Embryonic facial prominence (tissue), 1 donor: Measurements from ENCODE around the gene MUSK.
"Not testable (repeated sequence)": the region's sequence is repeated elsewhere in the genome, so short reads cannot be mapped to it uniquely, and the experiment has no call there.

ENCODE experiments used
- DNase-seq: peaks from one replicate; pipeline ENCODE4 v3.0.0-alpha.2; 2016; ENCODE audit errors: extremely low spot score

The MUSK gene

DNA sequence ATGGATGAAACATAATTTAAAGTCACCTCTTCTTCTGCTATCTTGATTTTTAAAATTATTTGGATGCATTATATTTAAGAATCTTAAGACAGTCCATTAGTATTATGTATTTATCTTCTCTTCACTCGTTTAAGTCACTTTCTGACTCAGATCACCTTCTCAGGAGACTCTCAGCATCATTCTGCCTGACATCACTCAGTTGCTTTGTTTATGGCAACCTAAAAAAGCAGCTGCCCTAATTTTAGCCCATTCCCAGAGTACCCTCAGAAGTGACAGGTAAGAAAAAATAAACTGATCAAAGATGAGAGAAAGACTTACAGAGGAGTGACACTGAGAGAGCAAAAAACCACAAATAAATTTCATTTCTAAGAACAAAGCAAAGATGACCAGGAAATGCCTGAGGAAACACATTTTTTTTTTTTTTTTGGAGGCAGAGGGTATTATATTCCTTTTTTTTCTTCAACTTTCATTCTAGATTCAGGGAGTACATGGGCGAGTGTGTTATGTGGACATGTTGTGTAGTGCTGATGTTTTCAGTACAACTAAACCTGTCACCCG, 140.5 kb downstream of the MUSK start:
- DNase-seq: no peak

DNA sequence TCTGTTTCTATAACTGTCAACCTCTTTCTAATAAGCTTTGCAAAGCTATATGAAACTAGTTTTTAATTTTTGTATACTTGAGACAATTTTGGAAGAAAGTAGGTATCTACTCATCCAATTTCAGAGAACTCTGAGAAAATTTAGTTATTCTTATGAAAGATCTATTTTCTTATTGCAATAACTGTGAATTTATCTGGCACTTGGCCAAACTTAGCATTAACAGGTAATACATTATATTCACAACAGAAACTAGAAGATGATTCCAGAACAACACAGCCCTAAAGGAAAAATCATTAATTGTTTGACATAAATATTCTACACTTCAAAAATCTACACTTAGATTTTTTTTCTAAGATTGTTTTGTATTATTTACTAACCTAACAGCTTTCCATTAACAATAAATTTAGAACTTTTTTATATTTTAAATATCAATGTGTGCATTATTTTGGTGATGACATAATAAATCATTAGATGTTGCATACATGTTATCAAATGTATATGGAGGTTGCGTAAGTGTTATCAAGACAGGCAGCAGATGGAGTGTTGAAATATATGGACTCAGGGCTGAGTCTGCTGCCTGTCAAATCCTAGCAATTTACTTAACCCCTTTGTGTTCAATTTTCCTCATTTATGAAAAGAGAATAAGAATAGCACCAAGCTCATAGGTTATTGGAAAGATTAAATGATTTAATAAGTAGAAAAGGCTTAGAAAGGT, 141.8 kb downstream of the MUSK start:
- no peak for DNase-seq

DNA sequence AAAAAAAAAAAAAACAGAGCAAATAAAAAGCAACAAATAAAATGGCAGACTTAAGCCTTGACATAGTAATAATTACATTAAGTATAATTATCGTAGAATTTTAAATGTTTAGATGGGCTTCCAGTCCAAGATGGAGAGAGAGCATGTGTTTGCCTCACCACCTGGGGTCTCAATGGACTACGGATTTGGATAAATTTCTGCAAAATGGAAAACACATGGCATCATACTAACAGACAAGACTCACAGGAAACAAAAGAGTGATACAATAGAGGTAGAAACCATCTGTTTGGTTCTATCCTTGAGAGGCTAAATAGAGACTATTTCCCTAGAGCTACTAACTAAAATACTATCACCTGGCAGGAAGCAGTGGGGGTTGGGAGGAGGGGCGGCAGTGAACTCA, 144.3 kb downstream of the MUSK start:
- DNase-seq: no peak

DNA sequence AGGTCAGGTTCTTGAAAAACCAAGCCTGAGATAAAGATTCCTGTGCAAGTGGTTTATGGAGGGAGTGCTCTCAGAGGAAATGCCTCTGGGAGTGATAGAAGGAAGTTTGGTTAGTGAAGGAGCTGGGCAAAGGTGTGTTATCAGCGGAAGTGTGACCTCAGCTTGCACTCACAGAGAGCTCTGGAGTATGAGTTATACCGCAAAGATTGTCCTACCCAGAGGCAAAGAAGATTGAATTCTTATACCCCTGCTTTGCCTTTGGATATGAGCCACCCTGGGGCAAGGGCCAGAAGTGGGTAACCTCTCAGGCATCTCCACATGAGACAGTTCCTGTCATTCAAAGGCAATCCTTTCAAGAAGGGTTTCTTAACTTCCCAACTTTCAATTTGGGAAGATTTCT, 145.6 kb downstream of the MUSK start:
- DNase-seq: no peak

DNA sequence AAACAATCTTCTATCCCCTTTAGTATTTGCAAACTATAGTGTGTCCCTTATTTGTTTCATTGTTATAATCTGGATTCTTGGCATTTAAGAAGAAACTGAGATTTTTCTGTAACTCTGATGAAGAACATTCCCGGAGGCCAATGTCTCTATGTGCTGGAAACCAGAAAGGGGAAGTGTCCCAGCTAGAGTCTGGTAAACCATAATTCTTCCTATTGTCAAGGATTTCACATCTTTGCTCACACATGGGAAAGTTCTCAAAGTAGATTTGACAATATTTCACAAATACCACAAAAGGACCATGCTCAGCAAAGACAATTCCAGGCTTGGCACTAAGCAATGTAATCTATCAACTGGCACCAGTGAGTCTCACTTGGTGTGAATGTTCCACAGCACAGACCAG, 146.8 kb downstream of the MUSK start:
- no peak for DNase-seq

DNA sequence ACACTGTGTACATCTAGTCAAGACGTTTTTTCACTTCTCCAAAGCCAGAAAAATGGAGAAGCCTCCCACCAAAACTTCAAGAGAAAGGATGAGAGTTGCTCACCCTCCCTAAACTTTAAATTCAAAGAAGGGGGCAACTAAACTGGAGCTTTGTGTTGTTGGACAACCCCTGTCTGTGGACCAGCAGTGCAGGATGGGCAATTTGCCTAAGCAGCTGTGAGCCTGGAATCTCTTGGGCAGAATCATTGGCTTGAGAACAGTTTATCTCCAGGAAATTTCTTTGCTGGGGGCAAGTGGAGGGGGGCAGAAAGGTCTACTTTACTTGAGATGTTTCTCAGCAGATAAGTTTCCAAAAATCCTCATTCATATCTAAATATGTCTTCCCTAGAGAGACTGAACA, 151.8 kb downstream of the MUSK start:
- DNase-seq: no peak

DNA sequence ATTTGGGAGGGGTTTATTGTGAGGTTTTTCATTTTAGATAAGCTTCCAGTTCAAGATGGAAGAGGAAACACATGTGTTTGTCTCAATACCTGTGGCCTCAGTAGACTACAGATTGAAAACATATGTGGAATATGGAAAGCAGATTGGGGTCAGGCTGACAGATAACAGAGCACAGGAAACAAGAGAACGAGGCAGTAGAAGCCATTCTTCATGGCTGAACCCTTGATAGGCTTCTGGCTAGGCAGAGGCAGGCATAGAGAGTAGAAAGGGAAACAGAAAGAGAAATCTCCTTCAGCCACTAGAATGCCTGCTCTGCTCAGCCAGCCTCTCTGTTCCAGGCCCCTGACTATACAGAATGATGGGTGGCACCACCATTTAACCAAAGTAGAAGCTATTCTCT, 152.5 kb downstream of the MUSK start:
- no peak for DNase-seq

DNA sequence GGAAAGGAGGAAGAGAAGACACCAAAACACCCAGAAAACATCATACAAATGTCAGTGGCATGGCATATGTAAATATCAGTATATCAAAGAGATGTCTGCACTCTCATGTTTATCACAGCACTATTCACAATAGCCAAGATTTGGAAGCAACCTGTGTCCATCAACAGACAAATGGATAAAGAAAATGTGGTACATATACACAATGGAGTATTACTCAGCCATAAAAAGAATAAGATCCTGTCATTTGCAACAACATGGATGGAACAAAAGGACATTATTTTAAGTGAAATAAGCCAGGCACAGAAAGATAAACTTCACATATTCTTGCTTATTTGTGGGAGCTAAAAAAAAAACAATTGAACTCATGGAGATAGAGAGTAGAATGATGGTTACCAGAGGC, 156.5 kb downstream of the MUSK start:
- DNase-seq: not testable (repeated sequence)

DNA sequence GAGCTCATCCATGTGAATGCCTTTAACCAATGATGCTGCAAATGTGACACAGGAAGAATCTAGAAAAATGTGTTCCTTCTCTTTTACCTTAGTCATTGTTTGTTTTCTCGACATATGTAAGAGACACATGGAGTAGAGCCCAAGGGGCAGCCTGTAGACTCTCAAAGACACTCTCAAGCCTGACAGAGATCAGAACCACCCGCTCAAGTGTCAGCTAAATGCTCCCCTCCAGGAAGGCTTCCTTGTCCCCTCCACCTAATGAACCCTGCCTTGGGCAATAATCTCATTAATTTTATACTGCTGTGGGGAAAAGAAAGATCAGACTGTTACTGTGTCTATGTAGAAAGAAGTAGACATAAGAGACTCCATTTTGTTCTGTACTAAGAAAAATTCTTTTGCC, 157.4 kb downstream of the MUSK start:
- no peak for DNase-seq

DNA sequence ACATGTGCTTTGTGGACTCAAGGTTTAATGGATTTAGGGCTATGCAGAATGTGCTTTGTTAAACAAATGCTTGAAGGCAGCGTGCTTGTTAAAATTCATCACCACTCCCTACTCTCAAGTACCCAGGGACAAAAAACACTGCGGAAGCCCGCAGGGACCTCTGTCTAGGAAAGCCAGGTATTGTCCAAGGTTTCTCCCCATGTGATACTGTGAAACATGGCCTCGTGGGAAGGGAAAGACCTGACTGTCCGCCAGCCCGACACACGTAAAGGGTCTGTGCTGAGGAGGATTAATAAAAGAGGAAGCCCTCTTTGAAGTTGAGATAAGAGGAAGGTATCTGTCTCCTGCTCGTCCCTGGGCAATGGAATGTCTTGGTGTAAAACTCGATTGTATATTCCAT, 157.8 kb downstream of the MUSK start:
- DNase-seq: not testable (repeated sequence)

DNA sequence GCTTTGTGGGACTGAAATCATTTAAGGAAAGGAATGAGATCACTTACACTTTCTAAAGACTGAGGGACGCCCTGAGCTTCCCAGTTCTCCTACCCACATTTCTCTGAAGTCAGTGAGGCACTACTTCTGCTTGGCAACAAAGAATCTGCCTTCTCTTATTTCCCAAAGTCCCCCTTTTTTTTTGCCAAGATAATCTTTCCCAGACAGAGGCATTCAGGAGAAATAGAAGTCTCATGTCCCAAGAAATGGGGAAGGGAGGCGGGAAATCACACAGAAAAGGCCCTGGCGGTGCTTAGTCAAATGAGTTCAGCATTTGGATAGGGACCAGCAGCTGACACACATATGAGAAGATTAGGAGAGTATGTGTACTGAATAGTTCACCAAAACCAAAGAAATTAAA, 159.7 kb downstream of the MUSK start:
- peak; percentile 79 for DNase-seq

DNA sequence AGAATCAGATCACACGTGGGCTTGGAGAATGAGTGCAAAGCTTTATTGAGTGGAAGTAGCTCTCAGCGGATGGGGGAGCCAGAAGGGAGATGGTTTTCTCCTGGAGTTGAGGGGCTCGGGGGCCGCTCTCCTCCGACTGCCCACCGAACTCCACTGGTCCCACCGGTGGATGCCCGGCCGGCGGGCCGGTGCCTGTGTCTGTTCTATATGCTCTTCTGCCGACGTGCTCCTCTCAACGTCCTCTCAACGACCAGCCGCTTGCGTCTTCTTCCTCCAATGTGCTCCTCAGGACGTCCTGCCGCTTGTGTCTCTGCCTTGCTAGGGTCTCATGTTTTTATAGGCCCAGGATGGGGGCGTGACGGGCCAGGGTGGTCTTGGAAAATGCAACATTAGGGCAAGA, 161.9 kb downstream of the MUSK start:
- no peak for DNase-seq

DNA sequence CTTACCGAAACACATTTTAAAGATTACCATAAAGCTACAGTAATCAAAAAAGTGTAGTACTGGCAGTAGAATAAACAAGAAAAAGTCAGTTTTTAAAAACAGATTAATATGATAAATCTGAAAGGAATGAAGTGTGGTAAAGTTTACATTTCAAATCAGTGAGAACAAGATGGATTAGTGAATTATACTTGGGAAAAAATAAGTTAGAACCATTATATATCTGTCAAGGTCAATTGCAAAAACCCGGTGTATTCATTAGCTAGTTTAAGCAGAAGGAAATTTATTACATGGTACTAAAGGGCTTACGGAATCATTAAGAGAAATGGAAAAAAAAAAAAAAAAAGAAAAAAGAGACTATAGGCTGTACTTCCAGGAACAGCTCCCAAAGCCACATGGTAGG, 164.3 kb downstream of the MUSK start:
- no peak for DNase-seq

DNA sequence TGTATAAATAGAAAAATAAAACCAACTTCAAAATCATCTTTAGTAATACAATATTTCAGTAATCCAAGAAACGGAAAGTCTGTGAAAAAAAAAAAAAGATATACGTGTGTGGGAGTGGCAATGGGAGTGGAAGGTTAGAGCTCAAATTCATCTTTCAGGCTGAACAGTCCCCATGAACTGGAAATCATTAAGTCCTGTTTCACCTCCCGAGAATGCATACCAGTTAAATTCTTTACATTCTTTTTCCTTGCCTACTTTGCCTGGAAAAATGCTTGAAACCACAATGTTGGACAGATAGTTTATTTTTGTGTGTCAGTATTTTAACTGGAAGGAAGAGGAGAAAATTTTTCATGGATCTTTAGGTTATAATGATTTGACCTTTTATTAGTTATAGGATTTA, 166.8 kb downstream of the MUSK start:
- DNase-seq: no peak

DNA sequence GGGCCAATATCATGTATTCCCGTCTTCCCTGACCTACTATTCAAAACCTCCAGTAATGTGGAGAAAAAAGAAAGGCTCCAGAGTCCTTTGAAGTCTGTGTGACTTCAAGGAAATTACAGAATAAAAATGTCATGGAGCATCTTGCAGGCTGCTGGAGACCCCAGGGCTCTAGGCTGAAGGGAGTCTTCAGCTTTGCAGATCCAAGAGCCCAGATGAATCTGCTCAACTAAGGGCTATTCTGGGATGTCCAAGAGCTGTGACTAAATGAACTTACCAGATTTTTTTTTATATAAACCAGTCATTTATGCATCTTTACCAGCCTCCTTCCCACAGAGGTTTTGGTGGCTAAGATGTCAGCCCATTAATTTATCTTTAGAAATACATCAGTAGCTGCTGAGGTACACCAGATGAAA, 167.3 kb downstream of the MUSK start:
- DNase-seq: no peak

DNA sequence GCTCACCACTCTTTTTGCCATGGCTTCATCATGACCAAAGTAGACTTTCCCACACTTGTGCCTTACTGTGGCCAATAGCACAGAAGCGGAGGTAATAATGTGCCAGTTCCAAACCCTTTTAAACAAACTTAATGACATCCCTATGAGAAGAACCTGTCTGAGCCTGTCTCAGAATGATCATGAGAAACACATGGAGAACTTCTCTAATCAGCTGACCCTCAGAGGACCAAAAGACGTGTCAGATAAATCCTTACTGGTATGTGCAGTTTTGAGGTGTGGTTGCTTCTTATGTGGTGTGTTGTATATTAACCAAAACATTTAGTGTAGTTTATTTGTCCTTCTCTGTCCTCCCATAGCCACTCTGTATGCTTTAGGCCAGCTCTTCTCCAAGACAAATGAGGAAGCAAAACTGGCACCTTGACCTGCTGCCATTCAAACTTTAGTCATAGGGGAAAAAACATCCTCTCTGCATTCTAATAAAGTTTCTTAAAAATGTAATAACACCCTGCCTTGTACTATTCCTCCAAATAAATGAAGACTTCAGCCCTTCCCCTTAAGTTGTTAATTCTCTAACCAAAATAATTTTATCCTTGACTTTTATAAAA, 168.9 kb downstream of the MUSK start:
- no peak for DNase-seq

DNA sequence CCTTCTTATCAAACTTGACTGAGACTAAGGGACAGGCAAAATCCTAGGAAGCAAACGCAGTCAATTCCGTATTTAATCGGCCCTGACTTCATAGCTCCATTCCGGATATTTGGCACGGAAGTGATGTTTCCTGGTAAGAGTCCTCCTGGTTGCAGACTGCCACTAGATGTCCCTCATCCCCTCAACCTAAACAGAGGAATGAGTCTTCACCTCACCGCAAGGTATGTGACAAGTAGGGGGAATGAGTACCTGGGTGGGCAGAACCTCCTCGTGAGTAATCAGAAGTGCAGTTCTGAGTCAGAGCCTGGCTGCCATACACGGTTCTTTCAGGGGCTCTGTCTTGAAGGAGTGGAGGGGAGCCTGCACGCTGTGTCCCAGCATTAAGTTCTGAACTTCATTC, 173.6 kb downstream of the MUSK start:
- no peak for DNase-seq

DNA sequence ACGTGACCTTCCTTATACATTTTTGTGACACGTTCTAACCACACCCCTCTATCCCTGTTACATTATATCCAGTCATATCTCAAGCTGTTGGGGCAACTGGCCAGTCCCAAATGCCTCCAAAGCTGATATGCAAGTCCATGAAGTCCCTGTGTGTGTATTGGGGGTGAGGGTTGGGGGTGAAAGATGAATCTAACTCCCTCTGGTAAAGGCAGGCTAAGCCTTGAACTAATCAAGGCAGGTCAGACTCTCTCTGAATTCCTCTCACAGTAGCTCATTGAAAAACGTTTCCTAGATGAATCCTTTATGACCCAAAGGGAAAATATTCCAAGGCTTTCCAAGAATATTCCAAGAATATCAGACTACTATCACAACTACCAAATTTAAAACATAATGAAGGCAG, 174.4 kb downstream of the MUSK start:
- no peak for DNase-seq

DNA sequence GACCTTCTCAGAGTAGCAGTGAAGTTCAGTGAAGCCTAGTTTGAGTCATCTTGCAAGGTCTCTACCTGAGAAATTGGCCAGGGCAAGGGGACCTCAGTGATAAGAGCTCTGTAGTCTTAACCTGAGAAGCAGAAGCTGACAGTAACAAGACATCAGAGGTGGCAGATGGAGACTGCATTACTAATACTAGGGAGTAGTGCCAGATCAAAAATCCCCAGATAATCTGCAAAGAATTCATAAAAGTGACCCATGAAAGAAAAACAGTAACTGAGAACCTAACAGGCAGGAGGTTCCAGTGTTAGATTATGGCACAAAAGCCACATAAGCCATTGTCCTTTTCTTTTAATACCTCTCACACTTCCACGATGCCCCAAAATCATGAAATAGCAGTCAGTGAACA, 175.5 kb downstream of the MUSK start:
- DNase-seq: no peak

DNA sequence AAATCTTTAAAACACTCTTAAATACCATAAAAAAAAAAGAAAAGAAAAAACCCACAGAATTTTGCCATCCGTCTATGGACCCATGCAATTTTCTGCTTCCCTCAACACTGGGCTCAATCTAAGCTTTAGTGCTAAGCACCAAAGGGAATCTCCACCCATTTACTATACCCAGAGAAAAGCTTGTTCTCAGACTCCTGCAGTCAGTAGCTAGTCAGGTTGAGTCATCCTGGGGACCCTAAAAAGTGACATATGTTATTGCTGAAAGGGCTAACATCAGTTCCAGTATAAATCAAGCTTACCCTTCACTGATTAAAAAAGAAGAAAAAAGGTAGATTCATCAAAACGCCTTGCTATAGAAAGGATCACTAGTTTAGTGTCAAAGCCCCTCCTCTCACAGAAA, 177.6 kb downstream of the MUSK start:
- DNase-seq: no peak

DNA sequence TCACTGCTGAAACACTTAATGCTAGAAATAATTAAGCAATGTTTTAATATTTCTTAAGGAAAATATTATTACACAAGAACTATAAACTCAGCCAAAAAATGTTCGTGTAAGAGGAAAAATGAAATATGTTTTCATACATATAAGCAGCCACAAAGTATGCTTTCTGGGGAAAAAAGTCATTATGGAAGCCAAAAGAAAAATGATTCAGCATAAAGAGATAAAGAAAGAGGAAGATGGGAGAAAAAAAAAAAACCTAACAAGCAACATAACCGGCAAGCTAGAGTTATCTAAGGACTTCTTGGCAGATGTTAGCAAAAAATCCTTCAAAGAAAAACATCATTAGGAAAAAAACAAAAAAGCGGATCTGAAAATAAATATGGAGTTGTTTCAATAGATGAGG, 179.1 kb downstream of the MUSK start:
- DNase-seq: no peak

DNA sequence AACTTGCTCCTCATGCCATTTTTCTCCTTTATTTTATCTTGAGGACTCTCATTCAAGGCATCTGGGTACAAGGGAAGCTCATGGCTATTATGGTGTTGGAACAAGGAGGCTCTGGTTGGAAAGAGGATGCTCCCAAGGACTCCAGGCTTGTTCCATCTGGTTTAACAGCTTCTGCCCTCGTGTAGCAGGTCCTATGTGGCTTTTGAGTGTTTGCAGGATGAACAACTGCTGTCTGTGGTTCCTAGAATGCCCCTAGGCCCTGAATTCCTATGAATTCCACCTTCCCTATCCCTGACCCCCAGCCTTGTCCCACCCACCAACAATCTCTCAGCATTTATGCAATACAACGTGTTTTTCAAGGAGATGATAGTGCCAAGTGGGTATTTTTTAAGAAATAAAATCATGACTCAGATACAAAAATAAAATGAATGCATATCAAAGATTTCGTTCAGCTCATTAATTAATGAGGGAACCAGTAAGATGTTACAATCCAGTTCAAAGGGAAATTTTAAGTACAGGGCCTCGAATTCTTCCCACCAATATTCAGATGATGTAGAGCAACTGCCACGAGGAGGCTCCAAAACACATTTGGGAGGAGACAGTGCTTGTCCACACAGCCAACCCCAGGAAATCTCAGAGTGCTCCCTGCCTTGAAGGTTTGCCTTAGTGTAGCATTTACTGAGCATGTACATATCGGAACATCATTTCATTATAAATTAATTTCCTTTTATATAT, 182.0 kb downstream of the MUSK start:
- DNase-seq: no peak
